HG02642 (cell line): Measurements from ENCODE around the gene TOP3B.

Source experiments
- ATAC-seq: cut with Tn5 transposase; IDR thresholded peaks from one replicate; pipeline ENCODE4 v1.9.1; 2021; ENCODE audit warnings: mild to moderate bottlenecking; ENCODE audit not compliant: unreplicated experiment, poor library complexity

Gene TOP3B

GRCh38 chr22:22013559-22014284 is 31.1 kb upstream of the TOP3B start:
- no peak for ATAC-seq

- ATAC-seq = no peak
Observed at GRCh38 chr22:22011964-22012363, 29.4 kb upstream of the TOP3B start.

- no peak for ATAC-seq
Observed at GRCh38 chr22:22010358-22010757, 27.8 kb upstream of the TOP3B start.

- ATAC-seq = no peak
Observed at GRCh38 chr22:22009661-22010060, 27.1 kb upstream of the TOP3B start.

GRCh38 chr22:22006596-22006990 is 24.0 kb upstream of the TOP3B start:
- ATAC-seq = no peak

GRCh38 chr22:22005945-22006595 is 23.5 kb upstream of the TOP3B start:
- ATAC-seq = no peak

- ATAC-seq = no peak
Observed at GRCh38 chr22:22003233-22003632, 20.6 kb upstream of the TOP3B start.

- no peak for ATAC-seq
Observed at GRCh38 chr22:22002526-22003055, 20.0 kb upstream of the TOP3B start.

GRCh38 chr22:22001664-22002525 is 19.3 kb upstream of the TOP3B start:
- no peak for ATAC-seq

GRCh38 chr22:21998595-21999247 is 16.1 kb upstream of the TOP3B start:
- no peak for ATAC-seq

GRCh38 chr22:21996175-21996720 is 13.7 kb upstream of the TOP3B start:
- no peak for ATAC-seq

- no peak for ATAC-seq
Observed at GRCh38 chr22:21995660-21996059, 13.1 kb upstream of the TOP3B start.

- no peak for ATAC-seq
Observed at GRCh38 chr22:21994881-21995444, 12.4 kb upstream of the TOP3B start.

- no peak for ATAC-seq
Observed at GRCh38 chr22:21992593-21993237, 10.1 kb upstream of the TOP3B start.

GRCh38 chr22:21991774-21992173 is 9.2 kb upstream of the TOP3B start:
- ATAC-seq = no peak

- no peak for ATAC-seq
Observed at GRCh38 chr22:21991304-21991596, 8.7 kb upstream of the TOP3B start.

GRCh38 chr22:21990445-21991303 is 8.1 kb upstream of the TOP3B start:
- ATAC-seq = no peak

- no peak for ATAC-seq
Observed at GRCh38 chr22:21989049-21989448, 6.5 kb upstream of the TOP3B start.

GRCh38 chr22:21985214-21985613 is 2.6 kb upstream of the TOP3B start:
- no peak for ATAC-seq
